Suppressor macrophage treated with lipopolysaccharide for 4 hours (primary cell): ENCODE data around the gene ITPR1.

Experiments used
- DNase-seq: peaks from one replicate; pipeline ENCODE4 v3.0.0-alpha.2; 2020

Gene ITPR1

DNA sequence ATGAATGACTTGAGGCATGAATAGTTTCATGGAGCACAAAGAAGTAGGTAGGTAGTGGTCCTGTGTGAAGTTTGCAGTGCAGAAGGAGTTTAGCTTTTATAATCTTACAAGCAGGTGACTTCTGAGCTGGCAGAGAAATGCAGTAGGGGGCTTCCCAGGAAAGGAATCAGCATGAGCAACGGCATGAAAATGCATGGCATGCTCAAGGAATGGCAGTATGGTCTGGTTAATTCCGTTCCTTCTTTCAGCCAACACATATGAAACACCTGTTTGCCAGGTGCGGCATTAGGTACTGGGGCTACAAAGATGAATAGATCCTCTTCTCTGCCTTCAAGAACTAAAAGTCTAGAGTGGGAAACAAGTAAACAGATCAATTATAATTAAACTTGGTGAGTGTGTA, 348.1 kb downstream of the ITPR1 start:
- no peak for DNase-seq

DNA sequence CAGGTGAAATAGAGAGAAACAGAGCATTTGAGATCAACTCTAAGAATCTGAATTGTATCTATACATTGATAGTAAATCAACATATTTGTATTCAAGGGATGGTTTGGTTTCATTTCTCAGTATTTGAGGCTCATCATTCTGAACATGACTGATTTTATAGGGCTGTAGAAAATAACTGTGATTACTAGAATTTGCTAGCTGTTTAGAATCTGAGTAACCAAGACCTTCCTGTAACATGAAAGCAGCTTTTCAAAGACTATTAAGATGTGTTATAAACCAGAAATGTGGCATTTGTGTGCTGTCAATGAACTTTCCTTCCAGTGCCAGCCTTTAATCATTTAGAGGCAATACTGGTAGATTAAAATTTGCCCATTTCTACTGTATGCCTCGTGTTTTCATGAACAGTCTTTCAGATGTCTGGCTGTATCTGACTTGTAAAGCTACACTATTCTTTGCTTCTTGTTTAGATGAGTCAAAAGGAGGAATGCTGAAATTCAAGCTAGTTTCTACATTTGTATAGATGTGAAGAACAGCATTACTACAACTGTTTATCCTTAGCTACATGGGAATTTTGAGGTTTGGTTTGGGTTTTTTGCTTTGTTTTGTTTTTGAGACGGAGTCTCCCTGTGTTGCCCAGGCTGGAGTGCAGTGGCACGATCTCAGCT, 348.8 kb downstream of the ITPR1 start:
- no peak for DNase-seq

DNA sequence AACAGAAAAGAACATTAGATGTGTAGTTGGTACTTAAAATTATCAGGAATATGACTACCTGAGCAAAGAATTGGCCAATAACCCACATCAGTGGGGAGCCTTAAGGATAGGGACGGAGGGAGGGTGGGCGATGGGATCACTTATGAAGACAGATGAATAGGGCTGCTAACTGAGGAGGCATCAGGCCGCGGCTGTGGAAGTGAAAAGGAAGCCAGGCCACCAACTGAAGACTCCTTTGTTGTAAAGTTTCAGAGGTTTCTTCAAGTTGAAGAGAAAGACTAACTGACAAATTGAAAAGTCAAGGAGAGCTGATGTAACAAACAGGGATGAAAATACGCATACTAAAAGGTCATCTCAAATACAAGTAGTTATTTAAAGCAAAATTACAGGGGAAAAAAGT, 350.5 kb downstream of the ITPR1 start:
- DNase-seq: no peak

DNA sequence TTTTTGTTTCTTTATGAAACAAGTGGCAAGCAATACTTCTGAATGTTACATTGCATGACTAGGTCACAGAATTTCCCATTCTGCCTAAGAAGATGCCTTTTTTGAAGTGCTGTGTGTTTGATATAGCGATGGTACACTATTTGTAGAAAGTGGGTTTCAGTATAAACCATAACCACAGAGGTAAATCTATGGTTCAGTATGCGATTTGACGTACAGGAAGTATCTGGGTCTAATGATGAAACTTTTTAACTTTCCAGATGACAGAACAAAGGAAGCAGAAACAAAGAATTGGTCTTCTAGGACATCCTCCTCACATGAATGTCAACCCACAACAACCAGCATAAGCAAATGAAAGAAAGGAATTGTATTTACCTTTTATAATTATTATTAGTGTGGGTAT, 352.7 kb downstream of the ITPR1 start:
- no peak for DNase-seq

DNA sequence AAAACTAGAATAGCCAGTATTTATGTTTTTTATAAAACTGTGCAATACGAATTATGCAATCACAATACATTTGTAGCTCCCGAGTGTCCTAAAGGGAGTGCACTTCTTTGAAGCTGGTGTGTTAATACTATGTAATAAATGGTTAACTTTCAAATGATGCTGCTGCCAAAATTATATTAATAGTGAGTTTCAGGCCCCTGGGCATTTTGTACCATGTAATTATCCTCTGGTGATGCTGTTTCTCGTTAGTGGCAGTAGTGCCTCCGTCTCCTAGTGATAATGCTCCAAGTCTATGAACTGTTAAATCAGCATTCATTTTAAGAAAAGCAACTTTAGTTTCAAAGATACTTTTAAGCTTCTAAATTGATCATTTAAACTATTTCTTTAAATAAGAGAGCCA, 353.4 kb downstream of the ITPR1 start:
- DNase-seq: no peak

DNA sequence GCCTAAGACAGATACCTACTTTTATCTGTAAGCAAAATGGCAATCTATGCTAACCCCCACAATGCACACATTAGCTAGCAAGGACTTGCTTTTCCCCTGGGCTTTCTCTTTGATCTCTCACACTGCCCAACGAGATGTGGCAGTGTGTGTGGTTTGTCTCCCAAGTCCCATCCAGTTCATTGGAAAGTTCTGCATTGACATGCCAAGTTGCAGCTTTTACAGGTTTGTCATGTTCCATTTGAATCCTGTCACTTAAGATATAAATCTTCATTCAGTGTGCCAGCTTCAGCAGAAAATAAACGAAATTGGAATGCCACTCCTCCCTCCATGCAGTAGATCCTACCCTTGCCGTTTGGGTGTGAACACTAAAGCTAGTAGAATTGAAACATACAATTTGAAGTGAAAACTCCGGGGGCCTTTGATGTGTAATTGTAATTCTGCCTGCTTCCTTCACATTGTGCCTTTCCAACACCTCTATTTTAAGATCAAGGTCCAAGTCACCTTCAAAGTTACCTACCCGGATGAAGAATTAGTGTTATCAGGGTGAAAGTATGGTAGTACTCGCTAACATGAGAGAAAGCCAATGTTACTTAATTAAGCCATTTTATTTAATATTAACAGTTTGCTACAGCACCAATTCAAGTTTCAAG, 355.2 kb downstream of the ITPR1 start:
- no peak for DNase-seq

DNA sequence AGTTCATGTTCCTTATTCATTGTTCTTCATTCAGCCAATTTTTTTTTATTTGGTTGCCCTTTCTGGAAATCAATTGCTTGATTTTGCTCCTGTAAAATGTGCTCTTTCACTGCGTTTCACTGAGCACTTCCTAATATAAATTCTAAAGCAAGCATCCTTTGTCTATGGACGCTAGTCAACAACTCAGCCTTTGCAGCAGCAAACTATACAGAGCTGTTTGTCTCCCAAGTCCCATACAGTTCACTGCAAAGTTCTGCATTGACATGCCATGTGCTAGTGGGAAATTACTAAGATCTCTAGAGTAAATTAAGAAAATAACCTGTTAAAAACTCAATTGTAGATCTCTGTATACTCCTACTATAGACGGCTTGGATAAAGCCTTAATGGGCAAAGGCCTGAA, 356.0 kb downstream of the ITPR1 start:
- DNase-seq: no peak

DNA sequence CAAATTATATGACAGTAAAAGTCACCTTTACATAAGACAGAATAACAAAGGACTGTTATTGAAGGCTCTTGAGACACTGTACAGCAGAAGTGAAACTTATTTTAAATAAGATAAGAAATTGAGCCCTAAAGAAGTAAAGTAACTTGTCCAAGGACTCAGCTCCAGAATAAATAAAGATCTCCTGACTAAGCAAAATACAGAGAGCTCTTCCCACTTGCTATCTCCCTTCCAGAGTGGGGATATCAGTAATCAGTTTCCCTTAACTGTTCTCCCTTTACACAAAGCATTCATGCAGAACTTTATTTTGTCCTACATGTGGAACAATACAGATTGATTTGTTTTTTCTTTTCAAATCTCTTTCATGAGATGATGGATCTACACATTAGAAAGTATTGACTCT, 356.6 kb downstream of the ITPR1 start:
- no peak for DNase-seq

DNA sequence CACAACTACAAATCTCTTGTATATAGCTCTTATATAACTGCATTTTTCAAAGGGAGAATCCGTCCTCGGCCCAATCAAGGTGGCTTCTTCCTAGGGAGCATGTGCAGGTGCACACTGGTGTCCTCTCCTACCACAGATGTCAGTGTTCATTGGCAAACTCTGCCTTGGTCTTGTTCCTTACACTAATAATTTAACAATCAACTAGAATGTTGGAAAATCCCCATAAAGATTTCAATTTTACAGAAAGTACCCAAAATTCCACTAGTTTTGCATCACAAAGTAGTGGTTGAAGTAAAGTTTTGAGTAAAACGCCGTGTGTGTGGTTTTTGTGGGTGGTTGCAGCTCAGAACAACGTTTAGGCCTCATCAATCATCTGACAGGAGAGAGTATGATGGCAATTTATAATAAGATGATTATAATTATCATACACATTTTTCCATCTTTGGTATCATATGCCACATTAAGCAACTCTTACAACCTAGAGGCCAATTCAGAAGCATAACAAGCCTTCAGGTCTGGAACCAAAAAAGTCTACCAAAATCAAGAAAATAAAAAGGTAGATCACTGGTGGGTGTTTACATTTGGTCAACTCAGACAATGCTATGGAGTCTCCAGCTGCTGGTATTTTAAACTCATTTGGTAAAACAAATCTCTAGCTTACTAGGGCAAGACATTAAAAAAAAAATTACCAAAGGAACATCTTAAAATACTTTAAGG, 357.2 kb downstream of the ITPR1 start:
- peak; percentile 53 for DNase-seq

DNA sequence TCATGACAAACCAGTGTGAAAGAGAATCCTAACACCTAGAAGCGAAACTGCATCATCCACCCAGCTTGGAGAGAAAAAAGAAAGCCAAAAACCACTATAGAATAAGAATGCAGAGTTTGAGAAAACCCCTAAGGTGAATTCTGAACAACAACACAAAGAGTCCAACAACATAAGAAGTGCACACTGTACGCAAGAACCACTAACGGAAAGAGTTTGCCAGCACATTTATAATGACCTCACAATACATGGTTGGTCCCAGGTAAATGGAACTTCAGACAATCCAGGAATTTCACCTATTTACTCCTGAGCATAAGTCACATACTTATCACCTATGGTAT, 357.7 kb downstream of the ITPR1 start:
- DNase-seq: no peak

DNA sequence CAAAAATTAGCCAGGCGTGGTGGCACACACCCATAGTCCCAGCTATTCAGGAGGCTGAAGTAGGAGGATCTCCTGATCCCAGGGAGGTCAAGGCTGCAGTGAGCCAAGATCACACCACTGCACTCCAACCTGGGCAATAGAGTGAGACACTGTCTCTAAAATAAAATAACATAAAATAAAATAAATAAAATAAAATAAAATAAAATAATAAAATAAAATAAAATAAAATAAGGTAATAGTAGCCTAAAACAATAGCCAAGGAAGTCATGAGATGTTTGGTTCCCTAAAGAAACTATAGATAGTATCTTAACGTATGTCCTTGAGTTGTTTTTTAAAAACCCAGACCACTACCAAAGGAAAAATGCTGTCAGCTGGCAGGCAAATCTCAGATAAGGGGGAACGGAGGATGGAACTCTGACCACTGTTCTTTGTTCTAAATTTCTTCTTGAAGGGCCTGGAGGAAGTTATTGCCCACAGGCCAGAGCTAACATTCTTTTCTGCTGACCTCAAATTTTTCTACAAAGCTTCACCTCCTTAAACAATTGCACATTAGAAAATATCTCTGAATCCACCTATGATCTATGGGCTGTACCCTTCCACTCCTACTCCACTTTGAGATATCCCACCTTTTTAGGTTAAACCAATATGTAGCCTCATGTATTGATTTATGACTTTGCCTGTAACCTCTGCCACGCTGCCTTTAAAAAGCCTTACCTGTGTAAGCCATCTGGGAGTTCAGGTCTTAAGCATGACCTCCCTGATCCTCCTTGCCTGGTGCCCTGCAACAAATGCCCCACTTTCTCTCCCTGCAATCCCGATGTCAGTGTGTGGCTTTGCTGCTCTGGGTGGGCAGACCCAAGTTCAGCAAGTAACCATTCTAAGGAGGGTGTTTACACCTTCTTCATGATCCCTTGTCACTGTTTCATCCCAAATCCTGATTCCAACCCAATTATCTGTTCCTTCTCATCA, 359.9 kb downstream of the ITPR1 start:
- no peak for DNase-seq

DNA sequence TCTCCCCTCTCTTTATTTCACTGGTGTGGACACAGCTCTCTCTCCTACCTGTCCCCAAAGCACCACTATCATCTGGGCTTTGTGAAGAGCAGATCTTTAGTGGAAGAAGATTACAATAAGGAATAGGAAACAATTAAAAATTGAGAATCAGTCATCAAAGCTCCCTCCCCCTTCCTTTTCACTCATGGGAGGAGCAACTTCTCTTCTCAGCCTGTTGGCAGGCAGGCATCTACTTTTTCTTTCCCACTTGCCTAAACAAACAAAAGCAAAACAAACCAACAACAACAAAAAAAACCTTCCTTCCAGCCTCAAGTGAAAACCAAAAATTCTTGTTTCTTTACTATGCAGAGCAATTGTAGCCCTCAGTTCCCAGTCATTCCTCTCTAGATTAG, 360.6 kb downstream of the ITPR1 start:
- no peak for DNase-seq

DNA sequence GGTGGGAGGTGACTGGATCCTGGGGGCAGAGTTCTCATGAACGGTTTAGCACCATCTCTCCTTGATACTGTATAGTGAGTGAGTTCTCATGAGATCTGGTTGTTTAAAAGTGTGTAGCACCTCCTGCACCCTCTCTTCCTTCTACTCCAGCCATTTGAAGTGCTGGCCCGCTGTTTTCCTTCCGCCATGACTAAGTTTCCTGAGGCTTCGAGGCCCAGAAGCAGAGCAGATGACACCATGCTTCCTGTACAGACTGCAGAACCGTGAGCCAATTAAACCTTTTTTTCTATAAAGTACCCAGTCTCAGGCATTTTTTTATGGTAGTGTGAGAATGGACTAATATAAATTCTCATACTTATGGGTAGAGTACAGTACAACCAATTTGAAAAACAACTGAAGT, 362.5 kb downstream of the ITPR1 start:
- no peak for DNase-seq

DNA sequence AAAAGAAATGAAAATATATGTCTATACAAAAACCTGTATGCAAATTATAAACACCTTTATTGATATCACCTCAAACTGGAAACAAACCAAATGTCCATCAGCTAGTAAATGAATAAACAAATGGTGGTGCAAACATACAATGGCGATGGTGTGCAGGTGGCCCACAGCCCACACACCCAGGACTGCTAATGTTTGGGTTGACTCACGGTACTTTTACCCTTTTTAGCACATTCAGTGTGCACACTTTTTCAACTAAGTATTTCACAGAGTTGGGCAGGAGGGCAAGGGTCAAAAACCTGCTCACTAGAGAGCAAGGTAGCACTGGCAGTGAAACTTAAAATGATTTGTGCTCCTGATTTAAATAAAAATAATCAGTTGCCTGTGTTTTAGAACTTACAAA, 363.0 kb downstream of the ITPR1 start:
- no peak for DNase-seq

DNA sequence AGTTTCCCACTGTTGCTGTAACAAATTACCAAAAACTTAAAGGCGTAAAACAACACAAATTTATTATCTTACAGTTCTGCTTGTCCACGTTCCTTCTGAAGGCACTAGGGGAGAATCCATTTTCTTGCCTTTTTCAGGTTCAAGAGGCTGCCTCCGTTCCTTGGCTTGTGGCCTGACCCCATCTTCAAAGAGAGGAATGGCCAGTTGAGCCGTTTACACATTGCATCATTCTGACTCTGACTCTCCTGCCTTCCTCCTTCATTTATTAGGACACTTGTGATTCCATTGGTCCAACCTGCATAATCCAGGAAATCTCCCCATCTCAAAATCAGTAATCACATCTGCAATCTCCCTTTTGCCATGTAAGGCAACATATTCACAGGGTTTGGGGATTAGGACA, 363.4 kb downstream of the ITPR1 start:
- no peak for DNase-seq

DNA sequence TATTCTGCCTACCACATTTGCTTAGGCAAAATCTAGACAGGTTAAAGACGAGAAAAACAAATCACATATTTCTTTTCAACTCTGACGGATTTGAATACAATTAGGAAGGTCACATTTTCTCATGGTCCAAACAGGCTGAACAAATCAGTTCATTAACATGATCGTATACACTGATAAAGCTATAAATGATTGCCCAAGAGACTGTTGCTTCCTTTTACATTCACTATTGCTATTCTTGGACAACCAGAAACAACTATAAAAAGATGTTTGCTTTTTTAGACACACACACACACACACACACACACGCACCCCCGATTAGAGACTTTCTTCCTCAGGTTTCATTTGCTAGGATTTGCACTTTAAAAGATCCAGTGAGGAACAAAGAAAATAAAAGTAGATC, 363.8 kb downstream of the ITPR1 start:
- DNase-seq: no peak

DNA sequence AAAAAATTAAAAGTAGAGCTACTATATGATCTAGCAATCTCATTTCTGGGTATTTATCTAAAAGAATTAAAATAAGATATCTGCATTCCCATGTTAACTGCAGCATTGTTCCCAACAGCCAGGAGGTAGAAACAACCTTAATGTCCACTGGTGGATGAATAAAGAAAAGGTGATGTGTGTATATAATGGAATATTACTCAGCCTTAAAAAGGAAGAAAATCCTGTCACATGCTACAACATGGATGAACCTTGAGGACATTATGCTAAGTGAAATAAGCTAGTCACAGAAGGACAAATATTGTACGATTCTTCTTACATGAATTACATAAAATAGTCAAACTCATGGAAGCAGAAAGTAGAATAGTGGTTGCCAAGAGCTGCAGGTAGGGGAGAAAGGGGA, 366.6 kb downstream of the ITPR1 start:
- no peak for DNase-seq

DNA sequence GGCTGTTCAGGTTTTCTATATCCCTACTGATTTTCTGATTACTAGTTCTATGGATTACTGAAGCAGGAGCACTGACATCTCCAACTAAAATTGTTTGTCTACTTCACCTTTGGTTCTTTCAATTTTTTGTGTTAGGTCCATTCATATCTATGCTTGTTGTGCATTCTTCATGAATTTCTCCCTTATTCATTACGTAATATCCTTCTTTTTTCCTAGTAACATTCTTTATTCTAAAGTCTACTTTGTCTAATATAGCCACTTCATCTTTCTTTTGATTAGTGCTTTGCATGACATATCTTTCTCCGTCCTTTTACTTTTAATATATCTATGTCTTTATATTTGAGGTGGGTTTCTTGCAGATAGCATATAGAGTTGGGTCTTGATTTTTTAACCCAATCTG, 369.8 kb downstream of the ITPR1 start:
- no peak for DNase-seq

DNA sequence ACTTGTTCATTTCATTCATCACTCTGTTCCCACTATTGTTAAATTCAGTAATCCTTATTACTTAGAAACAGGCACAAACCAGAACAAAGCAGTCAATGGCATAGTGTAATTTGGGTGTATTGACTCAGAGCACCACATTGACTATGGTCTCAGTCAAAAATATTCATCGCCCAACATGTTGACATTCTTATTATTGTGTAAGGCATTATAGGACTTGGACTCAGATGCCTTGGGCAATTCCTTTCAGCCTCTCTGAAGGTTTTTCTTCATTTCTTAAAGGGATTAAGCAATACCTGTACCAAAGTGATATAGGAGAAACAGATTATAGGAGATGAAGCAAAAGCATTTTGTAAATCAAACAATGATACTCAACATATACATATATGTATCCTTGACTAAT, 371.4 kb downstream of the ITPR1 start:
- peak; percentile 81 for DNase-seq

DNA sequence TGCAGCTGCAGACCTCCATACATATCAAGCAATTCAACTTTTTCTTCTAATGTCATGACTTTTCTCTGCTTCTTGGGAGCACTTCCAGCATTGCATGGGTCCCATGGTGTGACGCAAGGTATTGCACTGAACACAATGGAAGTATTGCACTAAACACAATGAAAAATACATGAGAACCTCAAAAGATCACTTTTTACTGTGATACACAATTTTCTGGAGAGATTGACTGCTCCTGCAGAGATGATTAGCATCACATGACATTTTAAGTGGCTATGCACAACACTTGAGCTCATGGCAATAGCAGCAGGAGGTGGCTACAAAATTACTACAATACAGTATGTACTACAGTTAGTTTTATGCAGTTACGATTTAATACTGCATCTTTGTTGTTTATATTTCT, 372.6 kb downstream of the ITPR1 start:
- no peak for DNase-seq

DNA sequence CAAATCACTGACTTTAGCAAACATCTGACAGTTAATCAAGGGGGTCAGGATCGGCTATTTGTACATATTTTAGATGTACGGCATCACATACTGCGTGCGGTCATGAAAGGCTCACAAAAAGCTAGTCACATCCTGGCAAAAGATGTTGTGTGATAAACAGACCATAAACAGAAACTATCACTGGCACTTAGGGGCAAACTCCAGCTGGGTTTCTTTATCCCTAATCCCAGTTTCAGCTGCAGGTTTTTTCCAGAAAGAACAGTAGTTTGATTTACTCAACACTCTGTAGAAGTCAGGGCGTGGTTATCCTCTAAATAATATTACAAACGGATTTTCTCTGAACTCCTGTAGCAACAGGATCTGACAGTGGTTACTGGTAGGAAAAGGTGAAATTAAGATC, 373.7 kb downstream of the ITPR1 start:
- DNase-seq: peak; percentile 53

DNA sequence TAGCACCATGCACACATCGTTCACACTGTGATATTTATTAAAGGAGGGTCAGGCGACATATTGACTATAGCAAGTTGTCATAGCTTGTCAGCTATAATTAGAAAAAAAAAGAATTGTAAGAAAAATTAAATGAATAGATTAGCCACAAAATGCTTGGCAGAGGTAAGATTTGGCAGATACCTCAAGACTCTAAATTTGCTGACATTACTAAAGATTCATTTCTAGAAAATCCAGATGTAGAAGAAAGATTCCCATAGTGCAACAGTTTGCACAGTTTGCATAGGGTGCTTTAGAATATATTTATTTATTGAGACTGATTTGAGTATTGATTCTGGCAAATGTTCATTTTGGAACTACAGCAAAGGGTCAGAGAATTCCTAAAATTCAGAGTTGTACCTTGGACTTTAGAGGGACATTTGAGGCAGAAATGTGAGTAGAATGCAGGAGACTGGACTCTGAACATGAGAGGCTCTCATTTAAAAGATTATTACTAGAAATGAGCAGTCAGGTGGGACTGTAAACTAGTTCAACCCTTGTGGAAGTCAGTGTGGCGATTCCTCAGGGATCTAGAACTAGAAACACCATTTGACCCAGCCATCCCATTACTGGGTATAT, 384.1 kb downstream of the ITPR1 start:
- DNase-seq: no peak

DNA sequence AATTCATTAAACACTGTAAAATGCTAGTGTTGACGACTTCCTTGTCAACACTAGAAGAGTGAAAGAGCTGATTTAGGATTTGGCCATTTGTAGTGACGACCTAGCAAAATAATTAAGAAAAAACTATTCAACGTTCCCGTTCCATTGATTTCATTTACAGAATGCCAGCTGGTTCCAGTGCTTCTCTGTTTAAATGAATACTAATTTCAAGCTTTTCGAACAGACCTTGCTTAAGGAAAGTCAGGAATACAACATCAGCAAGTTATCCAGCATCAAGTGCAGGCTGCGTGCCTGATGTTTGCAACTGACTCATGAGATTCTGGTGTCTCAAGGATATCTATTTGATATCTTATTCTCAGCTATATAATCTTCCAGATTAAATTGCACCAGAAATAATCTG, 387.7 kb downstream of the ITPR1 start:
- DNase-seq: no peak
